Kidney epithelial cell (primary cell): ENCODE data around the gene UTP14A. TPM values are rescaled to one million over a fixed set of nuclear protein-coding genes. Genes with fewer than 3 reads are reported as not detected.
A peak's percentile ranks its signal among the peaks of the same experiment; 100 is the strongest.
"Not testable (repeated sequence)": the region's sequence is repeated elsewhere in the genome, so short reads cannot be mapped to it uniquely, and the experiment has no call there.

Experiments used
- DNase-seq: peaks from one replicate; pipeline ENCODE4 v3.0.0-alpha.2; 2010; ENCODE audit warnings: low read depth
- H3K27me3 ChIP-seq: 2 replicates; pipeline ENCODE4 v1.6.0; 2011; ENCODE audit warnings: low read length; ENCODE audit not compliant: control insufficient read depth, insufficient read depth
- H3K36me3 ChIP-seq: 2 replicates; pipeline ENCODE4 v1.5.1; 2011; ENCODE audit warnings: low read length; ENCODE audit not compliant: control insufficient read depth, insufficient read depth
- H3K4me3 ChIP-seq: 2 replicates; pipeline ENCODE4 v1.5.1; 2011; ENCODE audit warnings: low read depth, mild to moderate bottlenecking, control low read depth, low read length
- total RNA-seq: library from RNA; depleted of rRNA; stranded (reverse); fragments of >200 nt; gene quantifications from 2 replicates; pipeline ENCODE4 v1.2.3, GENCODE V29; 2015
- TF ChIP-seq, protein P1 (sequence below): IDR thresholded peaks from 2 replicates; pipeline ENCODE4 v1.5.1; 2011; ENCODE audit warnings: mild to moderate bottlenecking, moderate library complexity, low read length, control low read depth, inconsistent platforms; ENCODE audit not compliant: insufficient read depth, poor library complexity, severe bottlenecking

Gene UTP14A, protein sequence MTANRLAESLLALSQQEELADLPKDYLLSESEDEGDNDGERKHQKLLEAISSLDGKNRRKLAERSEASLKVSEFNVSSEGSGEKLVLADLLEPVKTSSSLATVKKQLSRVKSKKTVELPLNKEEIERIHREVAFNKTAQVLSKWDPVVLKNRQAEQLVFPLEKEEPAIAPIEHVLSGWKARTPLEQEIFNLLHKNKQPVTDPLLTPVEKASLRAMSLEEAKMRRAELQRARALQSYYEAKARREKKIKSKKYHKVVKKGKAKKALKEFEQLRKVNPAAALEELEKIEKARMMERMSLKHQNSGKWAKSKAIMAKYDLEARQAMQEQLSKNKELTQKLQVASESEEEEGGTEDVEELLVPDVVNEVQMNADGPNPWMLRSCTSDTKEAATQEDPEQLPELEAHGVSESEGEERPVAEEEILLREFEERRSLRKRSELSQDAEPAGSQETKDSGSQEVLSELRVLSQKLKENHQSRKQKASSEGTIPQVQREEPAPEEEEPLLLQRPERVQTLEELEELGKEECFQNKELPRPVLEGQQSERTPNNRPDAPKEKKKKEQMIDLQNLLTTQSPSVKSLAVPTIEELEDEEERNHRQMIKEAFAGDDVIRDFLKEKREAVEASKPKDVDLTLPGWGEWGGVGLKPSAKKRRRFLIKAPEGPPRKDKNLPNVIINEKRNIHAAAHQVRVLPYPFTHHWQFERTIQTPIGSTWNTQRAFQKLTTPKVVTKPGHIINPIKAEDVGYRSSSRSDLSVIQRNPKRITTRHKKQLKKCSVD
- 17.6 and 21.6 TPM in 2 replicates for total RNA-seq

DNA sequence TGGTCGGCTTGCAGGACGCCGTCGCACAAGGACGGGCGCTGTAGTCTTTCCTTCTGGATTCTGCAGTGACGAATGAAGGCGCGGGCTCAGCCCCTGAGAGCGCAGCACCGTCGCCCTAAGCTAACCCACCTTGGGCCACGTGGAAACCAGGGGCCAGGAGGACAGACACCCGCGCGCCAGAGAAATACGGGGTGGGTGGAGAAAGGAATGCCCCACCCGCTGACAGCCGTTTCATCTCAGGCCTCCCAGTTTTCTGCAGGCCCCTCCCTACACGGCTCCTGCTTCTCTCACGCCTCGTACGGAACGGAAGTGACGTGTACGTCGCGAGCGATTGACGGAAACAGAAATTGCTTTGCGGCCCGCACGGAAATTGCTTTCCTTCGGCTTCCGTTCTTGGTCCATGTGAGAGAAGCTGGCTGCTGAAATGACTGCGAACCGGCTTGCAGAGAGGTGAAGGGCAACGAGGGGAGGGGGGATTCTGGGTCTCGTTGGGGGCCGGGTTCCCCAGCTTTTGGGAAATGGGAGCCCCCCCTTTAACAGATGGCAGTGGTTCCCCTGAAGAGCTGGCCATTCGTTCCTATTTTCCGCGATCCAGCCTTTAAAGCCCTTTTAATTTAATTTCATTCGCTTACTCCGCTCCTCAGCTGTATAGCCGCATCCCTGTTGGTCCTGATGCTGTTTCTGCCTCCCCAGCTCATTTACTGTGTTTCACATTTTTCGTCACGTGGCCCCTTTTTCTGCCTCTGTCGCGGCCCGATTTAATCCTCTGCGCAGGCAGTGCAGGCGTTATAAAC, at the start of gene UTP14A:
UTP14A (plus strand) TSS at position 378 of the 794 bp plus-strand sequence; CDS start at position 425, 47 bp downstream.
- Histone ChIP-seq H3K4me3 (peak within 1 kb of the TSS; percentile 84), H3K27me3 (no peaks in the 10 kb centered on the region), H3K36me3 (no peaks in the 10 kb centered on the region)
- peak; percentile 53 for DNase-seq
- TF ChIP-seq, protein P1, sequence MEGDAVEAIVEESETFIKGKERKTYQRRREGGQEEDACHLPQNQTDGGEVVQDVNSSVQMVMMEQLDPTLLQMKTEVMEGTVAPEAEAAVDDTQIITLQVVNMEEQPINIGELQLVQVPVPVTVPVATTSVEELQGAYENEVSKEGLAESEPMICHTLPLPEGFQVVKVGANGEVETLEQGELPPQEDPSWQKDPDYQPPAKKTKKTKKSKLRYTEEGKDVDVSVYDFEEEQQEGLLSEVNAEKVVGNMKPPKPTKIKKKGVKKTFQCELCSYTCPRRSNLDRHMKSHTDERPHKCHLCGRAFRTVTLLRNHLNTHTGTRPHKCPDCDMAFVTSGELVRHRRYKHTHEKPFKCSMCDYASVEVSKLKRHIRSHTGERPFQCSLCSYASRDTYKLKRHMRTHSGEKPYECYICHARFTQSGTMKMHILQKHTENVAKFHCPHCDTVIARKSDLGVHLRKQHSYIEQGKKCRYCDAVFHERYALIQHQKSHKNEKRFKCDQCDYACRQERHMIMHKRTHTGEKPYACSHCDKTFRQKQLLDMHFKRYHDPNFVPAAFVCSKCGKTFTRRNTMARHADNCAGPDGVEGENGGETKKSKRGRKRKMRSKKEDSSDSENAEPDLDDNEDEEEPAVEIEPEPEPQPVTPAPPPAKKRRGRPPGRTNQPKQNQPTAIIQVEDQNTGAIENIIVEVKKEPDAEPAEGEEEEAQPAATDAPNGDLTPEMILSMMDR = no peak

DNA sequence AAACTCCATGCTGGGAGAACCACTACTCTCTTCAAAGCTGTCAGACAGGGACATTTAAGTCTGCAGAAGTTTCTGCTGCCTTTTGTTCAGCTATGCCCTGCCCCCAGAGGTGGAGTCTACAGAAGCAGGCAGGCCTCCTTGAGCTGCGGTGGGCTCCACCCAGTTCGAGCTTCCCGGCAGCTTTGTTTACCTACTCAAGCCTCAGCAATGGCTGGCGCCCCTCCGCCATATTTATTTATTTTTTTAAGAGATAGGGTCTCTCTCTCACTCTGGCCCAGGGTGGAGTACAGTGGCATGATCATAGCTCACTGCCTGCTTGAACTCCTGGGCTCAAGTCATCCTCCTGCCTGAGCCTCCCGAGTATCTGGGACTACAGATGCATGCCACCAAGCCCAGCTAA, 46.8 kb upstream of the UTP14A start:
- not testable (repeated sequence) for H3K4me3 ChIP-seq, H3K27me3 ChIP-seq, DNase-seq, H3K36me3 ChIP-seq

DNA sequence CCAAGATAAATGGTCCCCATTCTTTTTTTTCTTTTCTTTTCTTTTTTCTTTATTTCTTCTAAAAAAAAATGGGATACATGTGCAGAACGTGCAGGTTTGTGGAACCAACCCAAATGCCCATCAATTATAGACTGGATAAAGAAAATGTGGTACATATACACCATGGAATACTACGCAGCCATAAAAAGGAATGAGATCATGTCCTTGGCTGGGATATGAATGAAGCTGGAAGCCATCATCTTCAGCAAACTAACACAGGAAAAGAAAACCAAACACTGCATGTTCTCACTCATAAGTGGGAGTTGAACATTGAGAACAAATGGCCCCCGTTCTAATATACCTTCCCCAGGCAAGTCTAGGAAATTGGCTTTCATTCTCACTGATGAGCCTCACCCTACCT, 39.6 kb upstream of the UTP14A start:
- H3K27me3 ChIP-seq, H3K4me3 ChIP-seq, DNase-seq, H3K36me3 ChIP-seq: not testable (repeated sequence)

DNA sequence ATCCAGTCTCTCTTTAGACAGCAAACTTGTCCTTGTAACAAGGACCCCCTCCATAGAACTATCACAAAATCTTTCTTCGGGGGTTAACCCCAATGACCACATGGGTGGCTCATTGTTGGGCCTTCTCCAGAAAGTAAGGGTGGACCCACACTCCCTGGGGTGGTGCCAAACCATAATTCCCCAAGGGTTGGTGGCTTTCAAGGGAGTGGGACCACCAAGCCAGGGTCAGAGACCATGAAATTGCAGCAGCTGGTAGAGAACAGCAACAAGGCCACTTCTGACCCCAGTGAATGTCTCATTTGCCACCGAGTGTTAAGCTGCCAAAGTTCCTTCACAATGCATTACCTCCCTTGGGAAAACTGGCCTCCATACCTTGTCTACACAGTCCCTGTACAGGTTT, 33.4 kb upstream of the UTP14A start:
- TF ChIP-seq, protein P1 = no peak
- Histone ChIP-seq H3K36me3 (no peaks in the 10 kb centered on the region), H3K27me3 (no peaks in the 10 kb centered on the region), H3K4me3 (no peak overlapping the region)
- no peak for DNase-seq

DNA sequence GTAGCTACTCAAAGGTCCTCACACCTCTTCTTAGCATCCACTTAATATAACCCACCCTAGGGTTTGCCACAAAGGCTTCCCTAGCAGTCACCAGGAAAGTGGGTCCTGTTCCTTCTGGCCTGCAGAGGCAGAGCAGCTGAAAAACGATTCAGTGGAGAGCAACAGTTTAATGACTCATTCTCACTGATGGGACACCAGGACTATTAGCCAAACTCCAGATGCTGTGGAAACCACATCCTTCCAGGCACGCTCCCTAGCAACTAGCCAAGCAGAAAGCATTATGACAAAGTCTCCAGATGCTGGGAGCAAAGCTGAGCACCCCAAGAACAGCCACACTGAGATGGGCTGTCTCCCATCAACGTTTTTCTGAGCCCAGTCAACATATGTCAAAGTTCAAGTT, 30.3 kb upstream of the UTP14A start:
- DNase-seq = peak; percentile 43
- Histone ChIP-seq H3K27me3 (no peaks in the 10 kb centered on the region), H3K36me3 (no peaks in the 10 kb centered on the region), H3K4me3 (no peak overlapping the region)
- TF ChIP-seq, protein P1 = peak; percentile 8

DNA sequence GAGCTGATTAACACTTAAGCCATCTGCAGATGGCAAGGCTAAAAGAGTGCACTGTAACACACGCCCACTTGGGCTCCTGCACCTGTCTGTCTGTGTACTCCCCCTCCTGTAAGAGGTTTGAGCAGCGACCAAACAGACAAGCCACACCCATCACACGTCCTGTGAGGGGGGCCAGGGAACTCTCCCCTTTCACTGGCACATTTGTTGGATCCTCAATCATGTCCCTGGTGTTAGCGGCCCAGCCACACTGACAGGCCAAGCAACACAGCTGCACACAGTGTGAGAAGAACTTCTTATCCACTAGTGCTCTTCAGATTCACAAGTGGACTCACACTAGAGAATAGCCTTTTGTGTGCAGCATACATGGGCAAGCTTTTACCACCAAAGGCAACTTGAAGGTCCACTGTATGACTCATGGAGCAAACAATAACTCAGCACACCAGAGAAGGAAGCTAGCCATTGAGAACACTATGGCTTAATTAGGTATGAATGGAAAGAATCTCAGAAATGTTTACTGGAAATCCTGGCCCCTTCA, 29.1 kb upstream of the UTP14A start:
- no peak overlapping the region for H3K4me3 ChIP-seq
- no peaks in the 10 kb centered on the region for H3K27me3 ChIP-seq
- TF ChIP-seq, protein P1 = no peak
- H3K36me3 ChIP-seq = no peaks in the 10 kb centered on the region
- peak; percentile 31 for DNase-seq
